A549 (cell line): ENCODE measurements around the gene ZNF234. TPM values are rescaled to one million over a fixed set of nuclear protein-coding genes. Genes with fewer than 3 reads are reported as not detected.
A peak's percentile ranks its signal among the peaks of the same experiment; 100 is the strongest.

Experiments
- ATAC-seq, 2 experiments: fragments of 200-7000 bp in 1 of 2; fragments of >200 bp in 1 of 2; cut with Nextera tagmentation in 1 of 2; cut with Tn5 transposase in 1 of 2; 3 replicates each; pipeline versions ENCODE4 v1.8.0 to v1.9.1; 2018 to 2020; ENCODE audit warnings: mild to moderate bottlenecking in 1 of 2, moderate library complexity in 1 of 2
- CTCF ChIA-PET: fragments of 300-600 bp; sonication (Branson Sonifier 250); formaldehyde crosslinking; extraction: SDS; loops from one replicate; lab custom pipeline; 2021; ENCODE audit warnings: antibody characterized with exemption, inconsistent platforms; lab: Yijun Ruan, JAX
- POLR2A ChIA-PET: fragments of 350-600 bp; formaldehyde crosslinking; extraction: SDS; loops from one replicate; lab custom pipeline; 2021; ENCODE audit warnings: antibody characterized with exemption, inconsistent platforms; lab: Yijun Ruan, JAX
- DNase-seq, 2 experiments: peaks; one replicate each; pipeline versions ENCODE4 v3.0.0 to v3.0.0-alpha.2; 2011 to 2016; ENCODE audit warnings: low read depth in 1 of 2, low spot score in 1 of 2
- FAIRE-seq: peaks from 2 replicates; lab custom pipeline; 2011; peaks lifted over from hg19 to GRCh38; lab: Jason Lieb, UNC
- H3K27ac ChIP-seq, 2 experiments: fragments of >200 bp; sonication (Bioruptor Twin); formaldehyde crosslinking; 3 replicates each; pipeline ENCODE4 v1.5.1; 2016 to 2017
- H3K4me1 ChIP-seq: fragments of >200 bp; sonication (Bioruptor Twin); formaldehyde crosslinking; 3 replicates; pipeline ENCODE4 v1.6.1; 2016
- H3K4me2 ChIP-seq: fragments of >200 bp; sonication (Bioruptor Twin); formaldehyde crosslinking; 3 replicates; pipeline ENCODE4 v1.6.1; 2016
- H3K4me3 ChIP-seq: fragments of >200 bp; sonication (Bioruptor Twin); formaldehyde crosslinking; 3 replicates; pipeline ENCODE4 v1.5.1; 2016
- H3K9me3 ChIP-seq: fragments of >200 bp; sonication (Bioruptor Twin); formaldehyde crosslinking; 3 replicates; pipeline ENCODE4 v1.6.1; 2016
- BCL3 ChIP-seq: fragments of >200 bp; sonication (Bioruptor Twin); formaldehyde crosslinking; IDR thresholded peaks from 3 replicates; pipeline ENCODE4 v1.6.1; 2016
- CBX2 ChIP-seq: fragments of 200-600 bp; sonication (generic); IDR thresholded peaks from 2 replicates; pipeline ENCODE4 v1.6.1; 2016; ENCODE audit warnings: low read depth, mild to moderate bottlenecking, borderline replicate concordance
- CBX8 ChIP-seq: fragments of 200-600 bp; sonication (generic); IDR thresholded peaks from 2 replicates; pipeline ENCODE4 v1.6.1; 2016
- CEBPB ChIP-seq, 2 experiments: fragments of >200 bp in 1 of 2; sonication (Bioruptor Twin) in 1 of 2; formaldehyde crosslinking in 1 of 2; IDR thresholded peaks; 2 replicates each; pipeline ENCODE4 v1.6.1; 2012 to 2016
- ESRRA ChIP-seq: fragments of 150-350 bp; IDR thresholded peaks from 2 replicates; pipeline ENCODE4 v1.6.1; 2014; ENCODE audit warnings: mild to moderate bottlenecking, low read length, borderline replicate concordance
- FOSL2 ChIP-seq, 2 experiments: fragments of 450-650 bp in 1 of 2; fragments of >200 bp in 1 of 2; sonication (Bioruptor Twin) in 1 of 2; formaldehyde crosslinking; IDR thresholded peaks; 2 replicates each; pipeline versions ENCODE4 v1.5.0 to v1.6.1; 2016 to 2020; ENCODE audit warnings: mild to moderate bottlenecking in 1 of 2, moderate library complexity in 1 of 2
- GATA3 ChIP-seq: IDR thresholded peaks from 2 replicates; pipeline ENCODE4 v1.6.1; 2012; ENCODE audit warnings: borderline replicate concordance
- HDAC2 ChIP-seq: fragments of 200-600 bp; sonication (generic); IDR thresholded peaks from 2 replicates; pipeline ENCODE4 v1.6.1; 2016
- HEYL ChIP-seq: fragments of 250-450 bp; sonication (Bioruptor Pico); IDR thresholded peaks from 2 replicates; pipeline ENCODE4 v1.8.0; 2021; ENCODE audit warnings: mild to moderate bottlenecking, moderate library complexity
- HOXB13 ChIP-seq: fragments of 250-450 bp; sonication (Bioruptor Pico); IDR thresholded peaks from 2 replicates; pipeline ENCODE4 v1.5.0; 2020; ENCODE audit warnings: low read depth, mild to moderate bottlenecking, moderate library complexity
- JUN ChIP-seq, 2 experiments: fragments of >200 bp; sonication (Bioruptor Twin); formaldehyde crosslinking; IDR thresholded peaks; 2 replicates in 1 of 2; 3 replicates in 1 of 2; pipeline ENCODE4 v1.6.1; 2016 to 2017
- KDM5A ChIP-seq: fragments of 200-600 bp; sonication (generic); IDR thresholded peaks from 2 replicates; pipeline ENCODE4 v1.6.1; 2016; ENCODE audit warnings: antibody characterized with exemption, mild to moderate bottlenecking
- MYC ChIP-seq: IDR thresholded peaks from 2 replicates; pipeline ENCODE4 v1.6.1; 2012; ENCODE audit warnings: mild to moderate bottlenecking, inconsistent platforms, low read length, improper control_type of control experiment, borderline replicate concordance
- NFE2L2 ChIP-seq: fragments of 150-350 bp; conservative IDR thresholded peaks from 2 replicates; pipeline ENCODE4 v1.6.1; 2014; ENCODE audit warnings: low read length
- POLR2A ChIP-seq: IDR thresholded peaks from 2 replicates; pipeline ENCODE4 v1.6.1; 2012; ENCODE audit warnings: mild to moderate bottlenecking, low read length
- RAD21 ChIP-seq, 2 experiments: fragments of >200 bp in 1 of 2; sonication (Bioruptor Twin) in 1 of 2; formaldehyde crosslinking in 1 of 2; IDR thresholded peaks in 1 of 2; conservative IDR thresholded peaks in 1 of 2; 2 replicates in 1 of 2; 3 replicates in 1 of 2; pipeline ENCODE4 v1.6.1; 2012 to 2018; ENCODE audit warnings: inconsistent platforms in 1 of 2
- REST ChIP-seq: fragments of 200-600 bp; sonication (generic); IDR thresholded peaks from 2 replicates; pipeline ENCODE4 v1.6.1; 2016; ENCODE audit warnings: antibody characterized with exemption, mild to moderate bottlenecking, moderate library complexity
- RNF2 ChIP-seq: fragments of 200-600 bp; sonication (generic); IDR thresholded peaks from 2 replicates; pipeline ENCODE4 v1.6.1; 2016; ENCODE audit warnings: low read depth, mild to moderate bottlenecking, antibody characterized with exemption, moderate library complexity, borderline replicate concordance
- TFCP2L1 ChIP-seq: fragments of 250-450 bp; sonication (Bioruptor Pico); IDR thresholded peaks from 2 replicates; pipeline ENCODE4 v1.5.0; 2021; ENCODE audit warnings: mild to moderate bottlenecking
- TP53 ChIP-seq: fragments of 250-450 bp; sonication (Bioruptor Pico); IDR thresholded peaks from 2 replicates; pipeline ENCODE4 v1.5.0; 2021; ENCODE audit warnings: mild to moderate bottlenecking, moderate library complexity
- ZFP36 ChIP-seq: fragments of 450-650 bp; IDR thresholded peaks from 2 replicates; pipeline ENCODE4 v1.6.1; 2014; ENCODE audit warnings: borderline replicate concordance; ENCODE audit not compliant: partially characterized antibody
- WGBS: methylation state at CpG from one replicate; pipeline ENCODE4 v1.1.6; 2017; ENCODE audit errors: missing lambda C conversion rate; 5-methylcytosine and 5-hydroxymethylcytosine counted together
- polyA plus RNA-seq, 4 experiments: library from polyadenylated mRNA; depleted of rRNA in 3 of 4; stranded (reverse); fragments of >200 nt; fragmentation: RNase III in 1 of 4; extraction: RNeasy Plus Mini Kit Qiagen cat#74134 plus additional on column Dnase treatment in 1 of 4; gene quantifications; 2 replicates in 3 of 4; 3 replicates in 1 of 4; pipeline ENCODE4 v1.2.3, GENCODE V29; 2011 to 2017
- TF ChIP-seq, protein P1 (sequence below): fragments of 250-450 bp; sonication (Bioruptor Pico); IDR thresholded peaks from 2 replicates; pipeline ENCODE4 v1.5.0; 2021; ENCODE audit warnings: mild to moderate bottlenecking, moderate library complexity, borderline replicate concordance

The ZNF234 gene
- polyA plus RNA-seq, 2 of the 4 experiments (the other 2 are of a cell fraction) = 4.7 to 6.2 TPM

- H3K9me3 ChIP-seq = peaks cover 28% of the 10 kb centered on the region
- 32% methylated on average over 13 of the region's 13 CpGs for WGBS
- peak; percentile 16 to 51; a peak in 5 of 6 replicates for ATAC-seq
- TF ChIP-seq ZFP36 = no peak
- TF ChIP-seq HDAC2 = 0 out of 2 replicates have a peak, but pooled peaks have one; percentile 4
- peak overlapping the region; percentile 81 for H3K4me2 ChIP-seq
- ChIA-PET CTCF (interaction anchor here (0.6 to 0.9 kb wide), 2 partner anchors 11 to 138 kb away, joined by 3 read pairs; no protein-coding TSS in a partner anchor), POLR2A (no interaction called here)
- peak in 1 of 2 experiments; percentile 14 for DNase-seq
- peak overlapping the region; percentile 69 for H3K4me3 ChIP-seq
- no peaks in the 10 kb centered on the region for H3K4me1 ChIP-seq
- H3K27ac ChIP-seq = peak overlapping the region; percentile 78 to 89
- FAIRE-seq = no peak
Observed at GRCh38 chr19:44142059-44142433, 692 bp downstream of the ZNF234 start.

DNA sequence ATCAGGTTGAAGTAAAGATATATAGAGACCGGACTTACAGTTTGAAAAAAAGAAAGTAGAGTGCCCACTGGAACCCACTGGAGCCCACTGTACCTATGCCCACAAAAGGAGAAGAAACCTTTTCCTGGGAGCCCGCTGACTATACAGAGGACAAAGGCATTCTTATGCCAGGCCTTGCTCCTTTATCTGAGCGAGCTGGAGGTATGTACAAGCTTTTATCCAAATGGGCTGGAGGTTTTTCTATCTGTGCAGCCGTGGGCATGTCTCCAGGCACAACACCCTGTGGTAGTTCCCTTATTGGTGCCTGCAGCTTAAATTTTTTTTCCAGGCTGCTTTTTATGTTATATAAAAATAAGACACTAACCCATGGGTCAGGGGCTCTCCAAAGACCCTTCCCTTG is 8.4 kb downstream of the ZNF234 start:
- H3K4me2 ChIP-seq = no peak overlapping the region
- no peaks in the 10 kb centered on the region for H3K4me1 ChIP-seq
- ChIA-PET CTCF (interaction anchor here (0.6 to 1.2 kb wide), 3 partner anchors 15 to 203 kb away, joined by 3 read pairs; partner anchors contain the start of gene ZNF226), POLR2A (no interaction called here)
- H3K27ac ChIP-seq = no peak overlapping the region
- WGBS = 87% methylated on average over 4 of the region's 4 CpGs
- H3K4me3 ChIP-seq = no peak overlapping the region
- TF ChIP-seq ESRRA (no peak), POLR2A (no peak), KDM5A (no peak), GATA3 (no peak), MYC (no peak), RAD21 (conservative IDR thresholded peaks at IDR 0.05 in 1 of 2, IDR thresholded peaks at IDR 0.05 in 1 of 2) (no peak), TFCP2L1 (no peak), BCL3 (no peak), HEYL (CRISPR knock-in tag) (no peak)
- TF ChIP-seq, protein P1, sequence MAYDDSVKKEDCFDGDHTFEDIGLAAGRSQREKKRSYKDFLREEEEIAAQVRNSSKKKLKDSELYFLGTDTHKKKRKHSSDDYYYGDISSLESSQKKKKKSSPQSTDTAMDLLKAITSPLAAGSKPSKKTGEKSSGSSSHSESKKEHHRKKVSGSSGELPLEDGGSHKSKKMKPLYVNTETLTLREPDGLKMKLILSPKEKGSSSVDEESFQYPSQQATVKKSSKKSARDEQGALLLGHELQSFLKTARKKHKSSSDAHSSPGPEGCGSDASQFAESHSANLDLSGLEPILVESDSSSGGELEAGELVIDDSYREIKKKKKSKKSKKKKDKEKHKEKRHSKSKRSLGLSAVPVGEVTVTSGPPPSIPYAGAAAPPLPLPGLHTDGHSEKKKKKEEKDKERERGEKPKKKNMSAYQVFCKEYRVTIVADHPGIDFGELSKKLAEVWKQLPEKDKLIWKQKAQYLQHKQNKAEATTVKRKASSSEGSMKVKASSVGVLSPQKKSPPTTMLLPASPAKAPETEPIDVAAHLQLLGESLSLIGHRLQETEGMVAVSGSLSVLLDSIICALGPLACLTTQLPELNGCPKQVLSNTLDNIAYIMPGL (CRISPR knock-in tag) = no peak
- TF ChIP-seq, all 56 proteins: peak for 0
- DNase-seq (no peak), FAIRE-seq (no peak), ATAC-seq (no peak)
- H3K9me3 ChIP-seq = peaks cover 37% of the 10 kb centered on the region

DNA sequence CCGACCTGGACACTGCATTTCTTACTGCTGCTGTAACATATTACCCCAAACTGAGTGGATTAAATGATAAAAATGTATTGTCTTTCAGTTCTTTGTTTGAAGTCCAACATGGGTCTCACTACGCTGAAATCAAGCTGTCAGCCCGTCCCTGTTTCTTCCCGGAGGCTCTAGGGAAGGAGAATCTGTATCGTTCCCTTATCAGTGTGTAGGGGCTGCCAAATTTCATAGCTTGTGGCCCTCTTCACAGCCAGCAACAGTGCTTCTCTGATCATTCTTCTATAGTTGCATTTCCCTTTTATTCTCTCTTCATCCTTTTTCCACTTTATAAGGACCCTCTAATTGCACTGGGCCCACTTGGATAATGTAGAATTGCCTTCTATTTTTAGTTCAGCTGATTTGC is 10.1 kb downstream of the ZNF234 start:
- Histone ChIP-seq H3K4me1 (no peaks in the 10 kb centered on the region), H3K4me2 (no peak overlapping the region), H3K9me3 (peaks cover 53% of the 10 kb centered on the region)
- POLR2A ChIA-PET = no interaction called here
- FAIRE-seq = no peak
- TF ChIP-seq CEBPB (IDR thresholded peaks at IDR 0.05) (no peak), NFE2L2 (no peak), HEYL (CRISPR knock-in tag) (no peak), HOXB13 (no peak), MYC (no peak), CBX2 (no peak), FOSL2 (IDR thresholded peaks at IDR 0.05) (no peak), FOSL2 (CRISPR knock-in tag; IDR thresholded peaks at IDR 0.05) (no peak), RNF2 (no peak), REST (no peak), TP53 (CRISPR knock-in tag) (no peak), CBX8 (no peak), POLR2A (no peak), JUN (IDR thresholded peaks at IDR 0.05) (no peak)
- TF ChIP-seq, all 56 proteins: peak for 0
- Histone ChIP-seq H3K27ac (no peak overlapping the region), H3K4me3 (no peak overlapping the region)
- no peak for DNase-seq
- no peak for ATAC-seq
- CTCF ChIA-PET = no interaction called here
- 81% methylated on average over 5 of the region's 5 CpGs for WGBS
